Inferior parietal cortex (tissue), 1 donor: ENCODE data around the gene ZSWIM8.
"Not testable (repeated sequence)": the region's sequence is repeated elsewhere in the genome, so short reads cannot be mapped to it uniquely, and the experiment has no call there.

Source experiments
- DNase-seq: peaks from one replicate; pipeline ENCODE4 v3.0.0-alpha.2; 2016; ENCODE audit errors: extremely low spot score

Gene ZSWIM8

GRCh38 chr10:73772281-73773151, 12.9 kb upstream of the ZSWIM8 start:
- DNase-seq, result peak; percentile 68

DNA sequence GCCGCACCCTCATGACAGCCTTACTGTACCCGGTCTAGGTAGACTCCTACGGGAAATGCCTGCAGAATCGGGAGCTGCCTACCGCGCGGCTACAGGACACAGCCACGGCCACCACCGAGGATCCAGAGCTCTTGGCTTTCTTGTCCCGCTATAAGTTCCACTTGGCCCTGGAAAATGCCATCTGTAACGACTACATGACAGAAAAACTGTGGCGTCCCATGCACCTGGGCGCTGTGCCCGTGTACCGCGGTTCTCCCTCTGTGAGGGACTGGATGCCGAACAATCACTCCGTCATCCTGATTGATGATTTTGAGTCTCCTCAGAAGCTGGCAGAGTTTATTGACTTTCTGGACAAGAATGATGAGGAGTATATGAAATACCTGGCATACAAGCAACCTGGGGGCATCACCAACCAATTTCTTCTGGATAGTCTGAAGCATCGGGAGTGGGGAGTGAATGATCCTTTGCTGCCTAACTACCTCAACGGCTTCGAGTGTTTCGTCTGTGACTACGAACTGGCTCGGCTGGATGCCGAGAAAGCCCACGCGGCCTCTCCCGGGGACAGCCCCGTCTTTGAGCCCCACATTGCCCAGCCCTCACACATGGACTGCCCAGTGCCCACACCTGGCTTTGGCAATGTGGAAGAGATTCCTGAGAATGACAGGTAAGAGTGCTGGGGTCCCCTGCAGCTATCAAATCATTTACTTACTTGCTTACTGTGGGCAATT, 12.1 kb upstream of the ZSWIM8 start:
- DNase-seq, result peak; percentile 9

GRCh38 chr10:73774637-73775036, 10.8 kb upstream of the ZSWIM8 start:
- DNase-seq, result no peak

GRCh38 chr10:73779018-73779417, 6.4 kb upstream of the ZSWIM8 start:
- DNase-seq, result no peak

DNA sequence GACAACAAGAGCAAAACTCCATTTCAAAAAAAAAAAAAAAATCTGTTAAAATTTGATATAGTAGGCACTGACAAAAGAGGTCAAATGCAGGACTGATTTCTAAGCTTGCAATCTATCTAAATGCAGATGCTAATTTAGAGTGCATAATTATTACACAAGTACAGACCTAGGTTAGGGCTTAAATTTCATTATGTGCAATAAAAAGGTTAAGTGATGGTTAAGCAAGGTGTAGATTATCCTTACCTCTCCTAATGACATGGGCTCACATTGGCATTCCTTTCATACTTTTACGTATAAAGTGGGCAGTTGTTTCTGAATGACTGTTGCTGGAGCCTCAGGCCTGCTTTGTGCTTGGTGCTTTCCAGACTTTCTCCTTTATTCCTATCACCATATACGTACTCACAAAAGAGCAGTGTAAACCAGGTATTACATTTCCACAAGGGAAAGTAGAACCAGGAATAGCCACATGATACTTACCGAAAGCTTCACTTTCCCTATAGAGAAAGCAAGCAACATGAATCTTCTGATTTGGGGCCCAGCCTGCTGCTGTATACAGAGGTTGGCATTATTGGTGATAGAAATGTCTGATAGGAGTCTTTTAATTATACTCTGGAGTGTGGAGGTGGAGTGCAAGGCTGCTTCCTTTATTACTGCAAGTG, 5.7 kb upstream of the ZSWIM8 start:
- DNase-seq, result no peak

DNA sequence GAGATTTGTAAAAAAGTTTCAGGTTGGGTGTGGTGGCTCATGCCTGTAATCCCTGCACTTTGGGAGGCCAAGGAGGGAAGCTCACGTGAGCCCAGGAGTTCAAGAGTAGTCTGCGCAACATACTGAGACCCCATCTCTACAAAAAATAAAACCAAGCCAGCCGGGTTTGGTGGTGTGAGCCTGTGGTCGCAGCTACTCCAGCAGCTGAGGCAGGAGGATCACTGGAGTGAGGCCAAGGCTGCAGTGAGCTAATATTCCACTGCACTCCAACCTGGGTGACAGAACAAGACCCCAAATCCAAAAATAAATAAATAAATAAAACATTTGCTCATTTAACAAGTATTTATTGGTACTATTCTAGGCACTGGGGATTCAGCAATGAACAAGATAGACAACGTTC, 5.1 kb upstream of the ZSWIM8 start:
- no peak for DNase-seq

GRCh38 chr10:73780966-73781365, 4.4 kb upstream of the ZSWIM8 start:
- DNase-seq, result no peak

GRCh38 chr10:73781548-73781878, 3.9 kb upstream of the ZSWIM8 start:
- no peak for DNase-seq

DNA sequence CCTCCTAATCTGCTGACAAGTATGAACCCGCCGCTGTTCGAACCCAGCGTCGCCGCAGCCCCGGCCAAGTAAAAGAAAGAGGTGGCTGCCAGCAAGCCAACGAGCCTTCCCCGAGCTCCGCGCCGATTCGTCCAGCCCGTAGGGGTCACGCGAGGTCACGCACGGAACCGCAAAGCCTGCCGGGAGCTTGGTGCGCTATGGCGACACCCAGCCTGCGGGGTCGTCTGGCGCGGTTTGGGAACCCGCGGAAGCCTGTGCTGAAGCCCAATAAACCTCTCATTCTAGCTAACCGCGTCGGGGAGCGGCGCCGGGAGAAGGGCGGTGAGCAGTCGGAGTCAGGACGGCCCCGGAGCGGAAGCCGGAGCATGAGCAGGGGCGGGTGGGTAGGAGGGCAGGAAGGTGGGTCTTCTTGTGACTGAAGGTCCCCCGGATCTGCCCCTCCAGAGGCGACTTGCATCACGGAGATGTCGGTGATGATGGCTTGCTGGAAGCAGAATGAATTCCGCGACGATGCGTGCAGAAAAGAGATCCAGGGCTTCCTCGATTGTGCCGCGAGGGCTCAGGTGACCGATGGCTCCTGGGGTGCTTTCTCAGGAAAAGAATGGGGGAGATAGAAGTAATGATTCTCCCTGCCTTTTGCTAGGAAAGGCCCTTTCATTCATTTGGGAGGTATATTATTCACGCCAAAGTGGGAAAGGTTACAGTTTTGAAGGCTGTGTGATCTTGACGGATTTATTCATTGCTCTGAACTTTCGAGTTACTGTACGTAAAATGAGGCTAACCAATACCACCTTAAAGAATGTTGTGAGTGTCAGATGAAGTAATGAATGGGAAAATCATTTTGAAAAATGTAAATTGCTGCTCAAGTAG, 3.3 kb upstream of the ZSWIM8 start, which contains the start of gene CHCHD1:
TSS of gene CHCHD1 (plus strand) at position 170 of the 870 bp plus-strand sequence. CDS start at position 198, 28 bp downstream.
- DNase-seq, result peak; percentile 93

GRCh38 chr10:73782749-73783085, 2.7 kb upstream of the ZSWIM8 start:
- DNase-seq, result no peak

DNA sequence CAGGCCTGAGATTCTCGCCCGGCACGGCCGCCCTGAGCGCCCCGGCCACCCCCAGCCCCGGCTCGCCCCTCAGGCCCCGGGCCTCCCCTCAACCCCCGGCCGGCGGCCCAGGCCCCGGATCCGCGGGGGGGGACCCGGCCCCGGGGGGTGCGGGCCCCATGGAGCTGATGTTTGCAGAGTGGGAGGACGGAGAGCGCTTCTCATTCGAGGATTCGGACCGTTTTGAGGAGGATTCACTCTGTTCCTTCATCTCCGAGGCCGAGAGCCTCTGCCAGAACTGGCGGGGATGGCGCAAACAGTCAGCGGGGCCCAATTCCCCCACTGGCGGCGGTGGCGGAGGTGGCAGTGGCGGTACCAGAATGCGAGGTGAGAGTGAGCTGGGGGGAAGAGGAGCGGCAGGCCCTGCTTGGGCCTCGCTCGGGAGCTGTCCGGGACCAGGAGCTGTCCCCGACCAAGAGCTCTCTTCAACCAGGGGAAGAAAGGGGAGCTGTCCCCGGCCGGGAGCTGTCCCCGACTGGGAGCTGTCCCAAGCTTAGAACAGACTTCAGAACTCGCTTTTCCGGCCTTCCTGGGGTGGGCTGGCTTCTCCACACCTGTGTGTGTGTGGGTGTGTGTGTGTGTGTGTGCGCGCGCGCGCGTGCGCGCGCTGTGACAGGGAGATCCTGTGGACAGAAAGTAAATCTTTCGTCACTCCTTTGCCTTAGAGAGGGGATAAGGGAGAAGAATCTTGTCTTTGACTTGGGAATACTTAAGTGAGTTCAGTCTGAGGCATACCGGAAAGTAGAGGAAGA, 510 bp downstream of the ZSWIM8 start:
- DNase-seq, result no peak

DNA sequence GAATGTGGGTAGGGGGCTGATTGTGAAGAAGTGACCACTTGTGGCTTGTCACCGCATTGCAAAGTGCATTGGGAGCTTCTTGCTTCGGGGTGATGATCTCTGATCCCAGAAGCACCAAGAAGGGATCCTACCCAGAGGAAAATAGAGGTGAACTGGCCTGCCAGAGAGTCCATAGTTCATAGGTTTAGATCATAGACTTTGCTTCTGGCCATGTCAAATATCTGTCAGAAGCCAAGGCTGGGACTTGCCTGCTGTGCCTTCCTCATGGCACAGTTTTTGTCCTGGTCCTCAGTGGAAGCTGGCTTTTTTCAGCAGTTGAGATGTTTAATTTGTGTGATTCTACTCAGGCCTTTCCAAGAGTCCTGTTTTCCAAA, 1.1 kb downstream of the ZSWIM8 start:
- no peak for DNase-seq

DNA sequence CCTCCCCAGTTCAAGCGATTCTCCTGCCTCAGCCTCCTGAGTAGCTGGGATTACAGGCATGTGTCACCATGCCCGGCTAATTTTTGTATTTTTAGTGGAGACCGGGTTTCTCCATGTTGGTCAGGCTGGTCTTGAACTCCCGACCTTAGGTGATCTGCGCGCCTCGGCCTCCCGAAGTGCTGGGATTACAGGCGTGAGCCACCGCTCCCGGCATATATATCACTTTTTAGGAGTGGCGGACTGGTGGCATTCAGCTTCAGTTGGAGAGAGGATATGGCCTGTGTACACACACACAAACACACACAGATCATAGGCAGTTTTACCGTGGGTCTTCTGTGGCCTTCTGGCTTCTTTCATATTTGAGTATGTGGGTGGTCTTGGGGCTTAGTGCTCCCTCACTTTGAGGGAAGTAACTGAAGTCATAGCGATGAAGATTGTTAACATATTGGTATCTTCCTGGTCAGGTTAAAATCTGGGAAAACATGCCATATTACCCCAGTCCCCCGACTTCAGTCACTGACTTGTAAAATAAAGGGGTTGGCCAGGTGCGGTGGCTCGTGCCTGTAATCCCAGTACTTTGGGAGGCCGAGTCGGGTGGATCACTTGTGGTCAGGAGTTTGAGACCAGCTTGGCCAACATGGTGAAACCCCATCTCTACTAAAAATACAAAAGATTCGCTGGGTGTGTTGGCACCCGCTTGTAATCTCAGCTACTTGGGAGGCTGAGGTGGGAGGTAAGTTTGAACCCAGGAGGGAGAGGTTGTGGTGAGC, 1.8 kb downstream of the ZSWIM8 start:
- not testable (repeated sequence) for DNase-seq

DNA sequence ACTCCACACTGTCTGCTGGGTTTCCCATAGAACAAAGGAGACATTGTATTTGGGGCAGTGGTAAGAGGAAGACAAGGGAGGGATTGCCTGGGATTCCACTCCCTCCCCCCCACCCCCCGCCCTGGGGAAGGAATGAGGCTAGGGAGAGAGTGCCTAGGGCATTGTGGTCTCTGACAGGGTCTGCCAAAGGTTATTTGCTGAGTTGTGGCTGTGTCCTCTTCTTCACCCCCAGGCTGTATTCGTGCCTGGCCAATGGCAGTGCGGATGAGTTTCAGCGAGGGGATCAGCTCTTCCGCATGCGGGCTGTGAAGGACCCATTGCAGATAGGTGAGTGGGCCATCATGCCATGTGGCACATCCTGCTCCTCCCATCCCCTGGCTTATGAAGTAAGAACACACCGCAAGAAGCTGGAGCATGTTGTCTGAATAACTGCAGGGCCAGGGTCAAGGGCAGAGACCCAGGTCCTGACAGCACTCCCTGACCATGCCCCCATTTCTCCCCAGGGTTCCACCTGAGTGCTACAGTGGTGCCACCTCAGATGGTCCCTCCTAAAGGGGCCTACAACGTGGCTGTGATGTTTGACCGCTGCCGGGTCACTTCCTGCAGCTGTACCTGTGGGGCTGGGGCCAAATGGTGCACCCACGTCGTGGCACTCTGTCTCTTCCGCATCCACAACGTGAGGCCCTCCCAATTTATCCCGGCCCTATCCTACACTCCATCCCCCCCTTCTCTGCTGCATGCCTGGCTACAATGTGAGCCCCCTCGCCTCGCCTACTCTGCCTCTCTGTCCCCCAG, 3.7 kb downstream of the ZSWIM8 start:
- DNase-seq, result no peak

- no peak for DNase-seq
These were observed 4.3 kb downstream of the ZSWIM8 start for GRCh38 chr10:73789659-73790055.

DNA sequence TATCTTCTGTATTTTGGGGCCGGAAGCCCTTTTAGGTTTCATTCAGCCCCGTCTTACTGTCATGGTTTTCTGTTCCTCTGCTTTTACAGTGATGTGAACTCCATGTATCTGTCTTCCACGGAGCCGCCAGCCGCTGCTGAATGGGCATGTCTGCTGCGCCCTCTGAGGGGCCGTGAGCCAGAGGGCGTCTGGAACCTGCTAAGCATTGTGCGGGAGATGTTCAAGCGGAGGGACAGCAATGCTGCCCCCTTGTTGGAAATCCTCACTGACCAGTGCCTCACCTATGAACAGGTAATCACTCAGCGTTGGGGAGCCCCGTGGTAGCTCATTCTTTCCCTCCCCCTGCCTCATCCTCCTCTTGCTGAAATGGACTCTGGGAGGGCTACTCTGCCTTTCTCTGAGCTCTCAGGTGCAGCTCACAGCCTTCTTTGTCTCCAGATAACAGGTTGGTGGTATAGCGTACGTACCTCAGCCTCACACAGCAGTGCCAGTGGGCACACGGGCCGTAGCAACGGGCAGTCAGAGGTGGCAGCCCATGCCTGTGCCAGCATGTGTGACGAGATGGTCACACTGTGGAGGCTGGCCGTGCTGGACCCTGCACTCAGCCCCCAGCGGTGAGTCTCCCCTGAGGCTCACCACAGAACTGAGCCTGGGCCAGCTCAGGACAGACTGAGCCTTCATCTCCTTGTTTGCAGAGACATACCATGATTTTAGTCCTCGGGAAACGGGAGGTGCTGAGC, 5.7 kb downstream of the ZSWIM8 start:
- DNase-seq, result no peak

DNA sequence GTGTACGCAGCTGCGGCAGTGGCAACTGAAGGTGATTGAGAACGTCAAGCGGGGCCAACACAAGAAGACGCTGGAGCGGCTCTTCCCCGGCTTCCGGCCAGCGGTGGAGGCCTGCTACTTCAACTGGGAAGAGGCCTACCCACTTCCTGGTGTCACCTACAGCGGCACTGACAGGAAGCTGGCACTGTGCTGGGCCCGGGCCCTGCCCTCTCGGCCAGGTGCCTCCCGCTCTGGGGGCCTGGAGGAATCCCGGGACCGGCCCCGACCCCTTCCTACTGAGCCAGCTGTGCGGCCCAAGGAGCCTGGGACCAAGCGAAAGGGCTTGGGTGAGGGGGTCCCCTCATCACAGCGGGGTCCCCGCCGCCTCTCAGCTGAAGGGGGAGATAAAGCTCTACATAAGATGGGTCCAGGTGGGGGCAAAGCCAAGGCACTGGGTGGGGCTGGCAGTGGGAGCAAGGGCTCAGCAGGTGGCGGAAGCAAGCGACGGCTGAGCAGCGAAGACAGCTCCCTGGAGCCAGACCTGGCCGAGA, 6.5 kb downstream of the ZSWIM8 start:
- DNase-seq, result no peak

DNA sequence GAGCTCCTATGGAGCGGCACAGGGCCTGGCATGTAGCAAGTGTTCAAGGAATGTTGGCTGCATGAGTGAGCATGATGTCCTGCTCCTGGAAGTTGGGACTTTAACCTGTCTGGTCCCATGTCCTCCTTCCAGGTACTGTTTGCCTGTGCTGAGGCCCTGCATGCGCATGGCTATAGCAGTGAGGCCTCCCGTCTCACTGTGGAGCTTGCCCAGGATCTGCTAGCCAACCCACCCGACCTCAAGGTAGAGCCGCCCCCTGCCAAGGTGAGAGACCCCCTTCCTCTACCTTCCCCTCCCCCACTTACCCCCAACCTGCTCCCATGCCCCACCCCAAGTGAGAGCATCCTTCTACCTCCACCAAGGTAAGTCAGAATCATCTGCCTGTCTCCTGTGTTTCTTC, 8.1 kb downstream of the ZSWIM8 start:
- no peak for DNase-seq
